IPS-18c (cell line): ENCODE data around the gene INPP5D.
A peak's percentile ranks its signal among the peaks of the same experiment; 100 is the strongest.

Source experiments
- H3K4me3 ChIP-seq: 2 replicates; pipeline ENCODE4 v1.7.0; 2013; ENCODE audit warnings: low read depth, mild to moderate bottlenecking, low read length, moderate library complexity; ENCODE audit not compliant: insufficient read depth
- H3K9me3 ChIP-seq: one replicate; pipeline ENCODE4 v1.6.1; 2013; ENCODE audit warnings: mild to moderate bottlenecking, low read length, moderate library complexity; ENCODE audit not compliant: control insufficient read depth, insufficient read depth

The INPP5D gene

GRCh38 chr2:233162770-233163169, 102.6 kb downstream of the INPP5D start:
- H3K9me3 ChIP-seq = peaks cover 4% of the 10 kb centered on the region

DNA sequence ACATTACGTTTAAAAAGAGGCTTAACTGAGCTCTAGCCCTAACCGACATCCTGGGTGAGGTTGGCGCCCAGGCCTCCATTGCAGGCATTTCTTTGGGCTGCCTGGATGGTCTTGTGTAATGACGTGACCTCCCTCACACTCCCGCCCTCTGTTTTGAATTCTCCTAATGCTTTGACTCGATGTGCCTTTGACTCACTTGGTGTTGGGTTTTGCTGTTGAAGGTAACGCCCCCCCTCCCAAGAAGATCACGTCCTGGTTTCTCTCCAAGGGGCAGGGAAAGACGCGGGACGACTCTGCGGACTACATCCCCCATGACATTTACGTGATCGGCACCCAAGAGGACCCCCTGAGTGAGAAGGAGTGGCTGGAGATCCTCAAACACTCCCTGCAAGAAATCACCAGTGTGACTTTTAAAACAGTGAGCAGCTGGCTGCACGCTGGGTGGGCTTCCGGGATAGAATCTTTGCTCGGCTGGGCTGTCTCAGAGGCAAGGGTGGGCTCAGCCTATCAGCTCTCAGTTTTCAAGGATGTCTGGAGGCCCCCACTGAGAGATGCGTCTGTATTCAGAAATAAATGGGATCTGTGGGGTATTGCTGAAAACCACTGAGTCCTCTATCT, 103.5 kb downstream of the INPP5D start:
- Histone ChIP-seq H3K4me3 (no peak overlapping the region), H3K9me3 (peaks cover 2% of the 10 kb centered on the region)

More at GRCh38 chr2:233162770-233163169, 102.6 kb downstream of the INPP5D start:
- no peak overlapping the region for H3K4me3 ChIP-seq

DNA sequence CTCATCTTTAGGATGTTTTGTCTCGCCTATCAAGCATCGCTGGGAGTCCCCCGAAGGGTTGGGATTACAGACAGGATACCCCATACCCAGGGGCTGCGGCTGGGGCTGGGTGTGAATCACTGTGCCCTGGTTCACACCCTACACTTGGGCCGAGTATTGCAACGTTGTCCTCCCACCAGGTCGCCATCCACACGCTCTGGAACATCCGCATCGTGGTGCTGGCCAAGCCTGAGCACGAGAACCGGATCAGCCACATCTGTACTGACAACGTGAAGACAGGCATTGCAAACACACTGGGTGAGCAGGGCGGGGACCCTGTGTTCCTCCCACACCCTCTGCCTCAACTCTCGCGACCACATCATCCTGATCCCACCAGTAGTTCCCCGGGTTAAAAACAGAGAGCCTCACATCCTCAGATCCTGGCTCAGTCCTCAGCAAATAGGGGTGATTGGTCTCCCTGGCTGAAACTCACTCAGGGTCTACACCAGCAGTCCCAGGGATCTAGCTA, 104.0 kb downstream of the INPP5D start:
- no peak overlapping the region for H3K4me3 ChIP-seq
- H3K9me3 ChIP-seq = no peaks in the 10 kb centered on the region

DNA sequence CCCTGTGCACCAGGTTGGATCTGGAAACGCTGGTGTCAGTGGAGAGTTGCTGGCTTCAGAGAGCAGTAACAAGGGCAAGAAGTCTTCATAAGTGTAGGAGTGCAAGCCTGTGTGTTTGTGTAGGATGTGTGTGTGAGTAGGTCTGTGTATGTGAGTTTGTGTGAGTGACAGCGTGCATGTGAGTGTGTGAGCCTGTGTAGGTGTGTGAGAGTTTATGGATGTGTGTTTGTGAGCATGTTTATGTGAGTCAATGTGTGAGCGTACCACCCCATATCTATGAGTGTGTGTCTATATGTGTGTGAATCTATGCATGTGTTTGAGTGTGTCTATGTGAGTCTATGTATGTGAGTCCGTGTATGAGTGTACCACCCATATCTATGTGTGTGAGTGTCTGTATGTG, 104.8 kb downstream of the INPP5D start:
- H3K9me3 ChIP-seq = no peaks in the 10 kb centered on the region
- no peak overlapping the region for H3K4me3 ChIP-seq

DNA sequence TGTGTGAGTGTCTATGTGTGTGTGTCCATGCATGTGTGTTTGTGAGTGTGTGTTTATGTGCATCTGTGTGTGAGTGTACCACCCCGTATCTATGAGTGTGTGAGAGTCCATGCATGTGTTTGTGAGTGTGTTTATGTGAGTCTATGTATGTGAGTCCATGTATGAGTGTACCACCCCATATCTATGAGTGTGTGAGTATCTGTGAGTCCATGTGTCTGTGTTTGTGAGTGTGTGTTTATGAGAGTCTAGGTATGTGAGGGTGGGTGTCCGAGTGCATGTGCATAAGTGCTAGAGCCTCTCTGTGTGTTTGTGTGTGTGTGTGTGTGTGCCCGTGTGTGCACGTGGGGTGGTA, 105.4 kb downstream of the INPP5D start:
- H3K4me3 ChIP-seq = no peak overlapping the region
- no peaks in the 10 kb centered on the region for H3K9me3 ChIP-seq

GRCh38 chr2:233165895-233166661, 105.9 kb downstream of the INPP5D start:
- H3K4me3 ChIP-seq = no peak overlapping the region
- no peaks in the 10 kb centered on the region for H3K9me3 ChIP-seq

DNA sequence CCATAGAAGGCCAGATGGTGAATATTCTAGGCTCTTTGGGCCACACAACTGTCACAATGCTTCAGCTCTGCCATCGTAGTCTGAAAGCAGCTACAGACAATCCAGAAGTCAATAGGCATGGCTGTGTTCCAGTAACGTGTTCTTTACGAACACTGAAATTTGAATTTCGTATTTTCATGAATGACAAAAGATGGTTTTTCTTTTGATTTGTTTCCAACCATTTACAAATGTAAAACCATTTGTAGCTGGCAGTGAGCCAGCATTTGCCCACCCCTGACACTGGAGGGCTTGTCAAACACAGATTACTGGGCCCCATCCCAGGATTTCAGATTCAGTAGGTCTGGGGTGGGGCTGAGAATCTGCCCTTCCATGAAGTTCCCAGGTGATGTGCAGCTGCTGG, 108.3 kb downstream of the INPP5D start:
- no peaks in the 10 kb centered on the region for H3K9me3 ChIP-seq
- no peak overlapping the region for H3K4me3 ChIP-seq

GRCh38 chr2:233168919-233169318, 108.8 kb downstream of the INPP5D start:
- no peaks in the 10 kb centered on the region for H3K9me3 ChIP-seq

GRCh38 chr2:233171344-233171743, 111.2 kb downstream of the INPP5D start:
- Histone ChIP-seq H3K4me3 (no peak overlapping the region), H3K9me3 (no peaks in the 10 kb centered on the region)

More at GRCh38 chr2:233168919-233169318, 108.8 kb downstream of the INPP5D start:
- no peak overlapping the region for H3K4me3 ChIP-seq

DNA sequence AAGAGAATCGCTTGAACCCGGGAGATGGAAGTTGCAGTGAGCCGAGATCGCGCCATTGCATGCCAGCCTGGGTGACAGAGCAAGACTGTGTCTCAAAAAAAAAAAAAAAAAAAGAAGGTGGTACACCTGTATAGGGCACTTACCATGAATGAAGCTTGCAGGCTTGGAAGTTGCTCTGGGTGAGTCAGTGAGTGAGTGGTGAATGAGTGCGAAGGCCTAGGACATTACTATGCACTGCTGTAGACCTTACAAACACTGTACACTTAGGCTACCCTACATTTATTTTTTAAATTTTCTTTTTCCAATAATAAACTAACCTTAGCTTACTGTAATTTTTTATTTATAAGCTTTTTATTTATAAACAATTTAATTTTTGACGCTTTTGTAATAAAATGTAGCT, 113.0 kb downstream of the INPP5D start:
- Histone ChIP-seq H3K9me3 (no peaks in the 10 kb centered on the region), H3K4me3 (no peak overlapping the region)

DNA sequence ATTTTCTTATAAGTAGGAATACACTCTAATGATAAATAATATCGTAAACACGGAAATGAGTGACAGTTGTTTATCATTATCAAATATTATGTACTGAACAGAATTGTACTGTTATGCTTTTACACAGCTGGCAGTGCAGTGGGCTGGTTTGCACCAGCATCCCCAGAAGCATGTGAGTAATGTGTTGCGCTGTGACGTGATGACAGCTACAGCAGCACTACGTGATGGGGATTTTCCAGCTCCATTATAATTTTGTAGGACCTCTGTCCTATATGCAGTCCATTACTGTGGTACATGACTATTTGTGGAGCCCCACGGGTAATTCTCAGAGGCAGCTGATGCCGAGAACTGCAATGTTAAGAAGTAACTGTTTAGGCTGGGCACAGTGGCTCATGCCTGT, 114.0 kb downstream of the INPP5D start:
- no peaks in the 10 kb centered on the region for H3K9me3 ChIP-seq
- H3K4me3 ChIP-seq = no peak overlapping the region

DNA sequence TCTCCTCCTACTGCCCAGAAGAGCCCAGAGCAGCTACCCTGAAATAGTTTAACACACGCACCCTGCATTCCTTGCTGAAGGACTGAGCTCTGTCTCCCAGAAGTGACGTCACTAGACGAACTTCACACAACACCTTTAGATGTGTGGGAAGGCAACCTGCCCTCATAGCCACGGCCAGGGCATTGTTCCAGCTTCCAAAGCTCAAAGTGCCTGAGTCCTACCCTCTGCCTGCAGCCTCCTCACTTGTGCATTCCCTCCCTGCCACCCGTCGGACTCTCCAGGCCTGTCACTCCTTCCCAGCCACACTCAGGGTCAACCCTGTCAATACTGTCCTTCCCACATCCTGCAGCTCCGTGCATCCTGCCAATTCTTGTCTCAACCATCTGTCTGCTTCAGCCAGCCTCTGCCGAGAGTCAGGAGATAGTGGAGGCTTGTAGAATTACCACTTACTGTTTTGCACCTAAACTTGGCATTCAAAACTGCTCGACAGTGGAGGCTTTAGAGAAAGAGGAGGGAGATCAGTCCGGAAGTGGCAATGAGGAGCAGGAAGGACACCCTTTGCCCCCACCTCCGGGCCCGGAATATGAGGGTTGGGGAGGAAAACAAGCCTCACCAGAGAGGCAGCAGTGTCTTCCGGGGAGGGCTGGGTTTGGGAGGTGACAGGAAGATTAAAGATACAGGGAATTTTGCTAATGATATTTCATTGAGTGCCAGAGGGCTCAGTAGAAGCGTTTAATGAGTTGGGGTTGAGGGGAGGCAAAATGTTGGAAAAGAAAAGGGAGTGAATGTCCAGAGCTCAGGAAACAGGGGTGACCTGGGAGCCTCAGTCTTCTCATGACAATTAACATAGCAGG, 119.1 kb downstream of the INPP5D start:
- H3K9me3 ChIP-seq = peaks cover 4% of the 10 kb centered on the region
- H3K4me3 ChIP-seq = no peak overlapping the region

- peaks cover 4% of the 10 kb centered on the region for H3K9me3 ChIP-seq
Observed at GRCh38 chr2:233179848-233180366, 119.8 kb downstream of the INPP5D start.

GRCh38 chr2:233183869-233184418, 123.8 kb downstream of the INPP5D start:
- Histone ChIP-seq H3K4me3 (no peak overlapping the region), H3K9me3 (peaks cover 4% of the 10 kb centered on the region)

More at GRCh38 chr2:233179848-233180366, 119.8 kb downstream of the INPP5D start:
- H3K4me3 ChIP-seq = peak overlapping the region; percentile 24; the same call in 1 of the 2 replicates

GRCh38 chr2:233184669-233185068, 124.5 kb downstream of the INPP5D start:
- Histone ChIP-seq H3K9me3 (peaks cover 4% of the 10 kb centered on the region), H3K4me3 (no peak overlapping the region)

- no peak overlapping the region for H3K4me3 ChIP-seq
- peaks cover 4% of the 10 kb centered on the region for H3K9me3 ChIP-seq
Observed at GRCh38 chr2:233185330-233185729, 125.2 kb downstream of the INPP5D start.

GRCh38 chr2:233185963-233186362, 125.8 kb downstream of the INPP5D start:
- H3K9me3 ChIP-seq = peaks cover 4% of the 10 kb centered on the region
- no peak overlapping the region for H3K4me3 ChIP-seq
